OCI-LY3 (cell line): Measurements from ENCODE around the gene CNTN1.

Experiments
- EZH2phosphoT487 ChIP-seq: fragments of 200-600 bp; shearing (Covaris generic); IDR thresholded peaks from 2 replicates; pipeline ENCODE4 v1.6.1; 2018; ENCODE audit warnings: antibody characterized with exemption, mixed run types, low read depth
- TF ChIP-seq, protein P1 (sequence below): fragments of 200-600, 300-600 bp; sonication (generic); IDR thresholded peaks from 2 replicates; pipeline ENCODE4 v1.5.1; 2014; ENCODE audit warnings: antibody characterized with exemption, low read length, low read depth

DNA sequence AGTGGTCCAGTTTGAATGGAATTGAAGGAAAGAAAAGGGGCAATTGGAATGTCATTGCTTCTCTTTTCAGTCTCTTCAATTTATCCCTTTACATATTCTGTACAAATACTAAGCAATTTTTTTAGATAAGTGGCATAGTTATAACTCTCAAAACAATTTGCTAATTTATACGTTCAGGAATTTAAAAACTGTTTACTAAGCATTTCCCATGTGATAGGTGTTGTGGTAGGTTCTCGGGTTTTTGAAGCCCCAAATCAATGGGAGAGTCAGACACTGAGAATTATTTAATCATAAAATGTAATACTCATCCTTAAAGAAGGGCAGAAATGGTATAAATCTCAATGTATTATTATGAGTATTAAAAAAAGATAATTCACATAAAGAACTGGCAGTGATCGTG, 197.1 kb downstream of the CNTN1 start:
- TF ChIP-seq, protein P1, sequence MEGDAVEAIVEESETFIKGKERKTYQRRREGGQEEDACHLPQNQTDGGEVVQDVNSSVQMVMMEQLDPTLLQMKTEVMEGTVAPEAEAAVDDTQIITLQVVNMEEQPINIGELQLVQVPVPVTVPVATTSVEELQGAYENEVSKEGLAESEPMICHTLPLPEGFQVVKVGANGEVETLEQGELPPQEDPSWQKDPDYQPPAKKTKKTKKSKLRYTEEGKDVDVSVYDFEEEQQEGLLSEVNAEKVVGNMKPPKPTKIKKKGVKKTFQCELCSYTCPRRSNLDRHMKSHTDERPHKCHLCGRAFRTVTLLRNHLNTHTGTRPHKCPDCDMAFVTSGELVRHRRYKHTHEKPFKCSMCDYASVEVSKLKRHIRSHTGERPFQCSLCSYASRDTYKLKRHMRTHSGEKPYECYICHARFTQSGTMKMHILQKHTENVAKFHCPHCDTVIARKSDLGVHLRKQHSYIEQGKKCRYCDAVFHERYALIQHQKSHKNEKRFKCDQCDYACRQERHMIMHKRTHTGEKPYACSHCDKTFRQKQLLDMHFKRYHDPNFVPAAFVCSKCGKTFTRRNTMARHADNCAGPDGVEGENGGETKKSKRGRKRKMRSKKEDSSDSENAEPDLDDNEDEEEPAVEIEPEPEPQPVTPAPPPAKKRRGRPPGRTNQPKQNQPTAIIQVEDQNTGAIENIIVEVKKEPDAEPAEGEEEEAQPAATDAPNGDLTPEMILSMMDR = no peak
- no peak for TF ChIP-seq EZH2phosphoT487
